Hepatocyte (in vitro differentiated cells): ENCODE results near the gene RBP4.

ENCODE experiments used
- CTCF ChIP-seq: fragments of 200-600 bp; sonication (generic); IDR thresholded peaks from 2 replicates; pipeline ENCODE4 v1.5.1; 2016; ENCODE audit warnings: antibody characterized with exemption, mild to moderate bottlenecking; ENCODE audit not compliant: poor library complexity
- EZH2 ChIP-seq: fragments of 200-600 bp; sonication (generic); IDR thresholded peaks from 2 replicates; pipeline ENCODE4 v1.6.1; 2016; ENCODE audit warnings: antibody characterized with exemption, mild to moderate bottlenecking, borderline replicate concordance
- EZH2phosphoT487 ChIP-seq: fragments of 200-600 bp; sonication (generic); IDR thresholded peaks from one replicate; pipeline ENCODE4 v1.6.1; 2018; ENCODE audit warnings: antibody characterized with exemption, mild to moderate bottlenecking, low read depth, moderate library complexity; ENCODE audit not compliant: unreplicated experiment, severe bottlenecking

DNA sequence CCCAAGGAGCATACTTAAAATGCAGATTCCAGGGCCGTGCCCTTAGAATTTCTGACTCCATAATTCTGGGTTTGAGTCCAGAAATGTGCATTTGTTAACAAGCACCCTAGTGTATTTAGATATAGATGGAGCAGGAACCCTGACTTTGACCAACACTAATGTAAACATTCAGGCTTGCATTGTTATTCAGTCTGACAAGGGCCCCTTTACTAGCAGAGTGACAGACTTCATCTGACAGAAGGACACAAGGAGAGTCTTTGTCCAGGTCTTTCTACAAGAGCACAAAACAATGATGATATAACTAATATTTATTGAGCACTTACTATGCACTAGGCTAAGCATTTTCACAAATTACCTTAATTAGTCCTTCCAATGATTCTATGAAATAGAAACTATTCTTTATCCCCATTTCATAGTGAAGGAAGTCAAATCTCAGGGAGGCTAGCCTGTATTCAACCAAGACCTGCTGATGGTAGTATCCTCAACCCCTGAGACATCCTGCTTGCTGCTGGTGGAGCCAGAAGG lies 3.9 kb downstream of the RBP4 start:
- no peak for TF ChIP-seq CTCF
- no peak for TF ChIP-seq EZH2phosphoT487
- TF ChIP-seq EZH2, result no peak
